SK-N-SH (cell line): ENCODE results near the gene RNF4. TPM values are rescaled to one million over a fixed set of nuclear protein-coding genes. Genes with fewer than 3 reads are reported as not detected.

Source experiments
- CTCF ChIA-PET: fragments of 300-600, 350-600 bp; formaldehyde crosslinking; extraction: SDS; loops from one replicate; lab custom pipeline; 2021; lab: Yijun Ruan, JAX
- POLR2A ChIA-PET: fragments of 350-600 bp; sonication (Branson Sonifier 250); formaldehyde crosslinking; extraction: SDS; loops from one replicate; lab custom pipeline; 2020; ENCODE audit warnings: antibody characterized with exemption, inconsistent platforms; lab: Yijun Ruan, JAX
- DNase-seq: peaks from one replicate; pipeline ENCODE4 v3.0.0; 2012
- H2AFZ ChIP-seq: fragments of 200-600 bp; sonication (generic); 2 replicates; pipeline ENCODE4 v1.8.1; 2016; ENCODE audit warnings: antibody characterized with exemption, mild to moderate bottlenecking, low read depth
- H3F3A ChIP-seq: fragments of 200-600 bp; sonication (generic); replicated peaks from 2 replicates; pipeline ENCODE3; 2016; ENCODE audit warnings: antibody characterized with exemption, mild to moderate bottlenecking; ENCODE audit not compliant: insufficient read depth
- H3K27ac ChIP-seq, 2 experiments: fragments of 200-500 bp in 1 of 2; fragments of 200-600 bp in 1 of 2; sonication (Bioruptor generic) in 1 of 2; sonication (generic), shearing (Covaris generic) in 1 of 2; 2 replicates each; pipeline versions ENCODE4 v1.5.1 to v1.6.1; 2014 to 2016; ENCODE audit warnings: low read depth in 2 of 2, inconsistent platforms in 1 of 2, low read length in 1 of 2, mild to moderate bottlenecking in 1 of 2, mixed read lengths in 1 of 2
- H3K27me3 ChIP-seq: fragments of 200-600 bp; sonication (generic), shearing (Covaris generic); 2 replicates; pipeline ENCODE4 v1.6.1; 2016; ENCODE audit warnings: mixed run types; ENCODE audit not compliant: insufficient read depth
- H3K36me3 ChIP-seq, 2 experiments: fragments of 200-500 bp in 1 of 2; fragments of 200-600 bp in 1 of 2; sonication (Bioruptor generic) in 1 of 2; sonication (generic) in 1 of 2; replicated peaks in 1 of 2; 2 replicates each; pipeline versions ENCODE3 to v1.5.1; 2014 to 2016; ENCODE audit warnings: low read length in 1 of 2, mild to moderate bottlenecking in 1 of 2; ENCODE audit not compliant: insufficient read depth in 2 of 2, control insufficient read depth in 1 of 2
- H3K4me1 ChIP-seq, 2 experiments: fragments of 200-500 bp in 1 of 2; fragments of 200-600 bp in 1 of 2; sonication (Bioruptor generic) in 1 of 2; sonication (generic), shearing (Covaris generic) in 1 of 2; 2 replicates each; pipeline versions ENCODE4 v1.5.1 to v1.6.1; 2014 to 2016; ENCODE audit warnings: low read depth in 1 of 2, low read length in 1 of 2, mixed run types in 1 of 2; ENCODE audit not compliant: insufficient read depth in 2 of 2, control insufficient read depth in 1 of 2
- H3K4me2 ChIP-seq: fragments of 200-600 bp; sonication (generic), shearing (Covaris generic); 2 replicates; pipeline ENCODE4 v1.6.1; 2017; ENCODE audit warnings: mixed run types
- H3K4me3 ChIP-seq, 2 experiments: fragments of 200-500 bp in 1 of 2; fragments of 200-600 bp in 1 of 2; sonication (Bioruptor generic) in 1 of 2; sonication (generic), shearing (Covaris generic) in 1 of 2; 2 replicates each; pipeline versions ENCODE4 v1.5.1 to v1.8.1; 2014 to 2016; ENCODE audit warnings: low read depth in 2 of 2, inconsistent platforms in 1 of 2, low read length in 1 of 2, mild to moderate bottlenecking in 1 of 2, mixed read lengths in 1 of 2, moderate library complexity in 1 of 2
- H3K79me2 ChIP-seq: fragments of 200-600 bp; sonication (generic); 2 replicates; pipeline ENCODE4 v1.8.1; 2017; ENCODE audit warnings: mild to moderate bottlenecking; ENCODE audit not compliant: insufficient read depth
- H3K9ac ChIP-seq: fragments of 200-600 bp; sonication (generic); 2 replicates; pipeline ENCODE4 v1.6.1; 2017; ENCODE audit warnings: mixed run types
- H3K9me2 ChIP-seq: fragments of 200-600 bp; sonication (generic); 2 replicates; pipeline ENCODE4 v1.6.1; 2017; ENCODE audit warnings: mixed run types
- H3K9me3 ChIP-seq: fragments of 200-600 bp; sonication (generic); 2 replicates; pipeline ENCODE4 v1.6.1; 2017; ENCODE audit warnings: mixed run types, mild to moderate bottlenecking, moderate library complexity
- H4K20me1 ChIP-seq: fragments of 200-600 bp; sonication (generic); 2 replicates; pipeline ENCODE4 v1.6.1; 2017; ENCODE audit warnings: mild to moderate bottlenecking, mixed run types; ENCODE audit not compliant: insufficient read depth
- CTCF ChIP-seq: fragments of 200-600 bp; sonication (generic); IDR thresholded peaks from 2 replicates; pipeline ENCODE4 v1.6.1; 2017; ENCODE audit warnings: antibody characterized with exemption, mild to moderate bottlenecking, moderate library complexity
- ELF1 ChIP-seq: IDR thresholded peaks from 2 replicates; pipeline ENCODE4 v1.4.0; 2012
- EP300 ChIP-seq, 2 experiments: IDR thresholded peaks; 2 replicates each; pipeline versions ENCODE4 v1.4.0 to v1.6.1; 2012; ENCODE audit warnings: borderline replicate concordance in 1 of 2, low read depth in 1 of 2, low read length in 1 of 2
- EZH2phosphoT487 ChIP-seq: fragments of 200-600 bp; sonication (generic); IDR thresholded peaks from 2 replicates; pipeline ENCODE4 v1.6.1; 2017; ENCODE audit warnings: low read depth, mixed run types, mild to moderate bottlenecking, antibody characterized with exemption, moderate library complexity, borderline replicate concordance
- FOSL2 ChIP-seq: IDR thresholded peaks from 2 replicates; pipeline ENCODE4 v1.4.0; 2012; ENCODE audit warnings: low read depth, mild to moderate bottlenecking, moderate library complexity, borderline replicate concordance
- FOXJ3 ChIP-seq: sonication (generic); formaldehyde crosslinking; IDR thresholded peaks from 2 replicates; pipeline ENCODE4 v1.5.1; 2020; ENCODE audit warnings: mild to moderate bottlenecking, missing genetic modification reagents
- FOXM1 ChIP-seq: IDR thresholded peaks from 2 replicates; pipeline ENCODE4 v1.4.0; 2012; ENCODE audit warnings: low read depth, mild to moderate bottlenecking
- GABPA ChIP-seq: IDR thresholded peaks from 2 replicates; pipeline ENCODE4 v1.4.0; 2012; ENCODE audit warnings: low read depth, mild to moderate bottlenecking
- IRF3 ChIP-seq: fragments of 150-350 bp; IDR thresholded peaks from 2 replicates; pipeline ENCODE4 v1.6.1; 2016; ENCODE audit warnings: mild to moderate bottlenecking, low read depth, low read length
- JUND ChIP-seq: IDR thresholded peaks from 2 replicates; pipeline ENCODE4 v1.4.0; 2012
- POLR2AphosphoS5 ChIP-seq: IDR thresholded peaks from 2 replicates; pipeline ENCODE4 v1.6.1; 2012; ENCODE audit warnings: low read depth, low read length
- RXRA ChIP-seq: IDR thresholded peaks from 2 replicates; pipeline ENCODE4 v1.4.0; 2012; ENCODE audit warnings: low read depth, mild to moderate bottlenecking, borderline replicate concordance
- SIN3A ChIP-seq: IDR thresholded peaks from 2 replicates; pipeline ENCODE4 v1.6.1; 2012; ENCODE audit warnings: low read depth, mild to moderate bottlenecking, low read length, moderate library complexity, borderline replicate concordance
- TAF1 ChIP-seq: IDR thresholded peaks from 2 replicates; pipeline ENCODE4 v1.6.1; 2012; ENCODE audit warnings: low read depth, mild to moderate bottlenecking, low read length, moderate library complexity, borderline replicate concordance
- TCF12 ChIP-seq: IDR thresholded peaks from 2 replicates; pipeline ENCODE4 v1.4.0; 2012
- TEAD4 ChIP-seq: IDR thresholded peaks from 2 replicates; pipeline ENCODE4 v1.4.0; 2012; ENCODE audit warnings: mild to moderate bottlenecking, borderline replicate concordance; ENCODE audit not compliant: insufficient read depth
- USF2 ChIP-seq: fragments of 150-350 bp; IDR thresholded peaks from 2 replicates; pipeline ENCODE4 v1.6.1; 2017; ENCODE audit warnings: antibody characterized with exemption, low read length, low read depth, borderline replicate concordance
- YY1 ChIP-seq: IDR thresholded peaks from 2 replicates; pipeline ENCODE4 v1.4.0; 2012; ENCODE audit warnings: low read depth, mild to moderate bottlenecking
- WGBS: methylation state at CpG from one replicate; pipeline ENCODE4 v1.1.6; 2017; ENCODE audit warnings: low lambda C conversion rate; 5-methylcytosine and 5-hydroxymethylcytosine counted together
- polyA plus RNA-seq, 3 experiments: library from polyadenylated mRNA; depleted of rRNA; stranded (reverse); fragments of >200 nt; gene quantifications; 2 replicates each; pipeline ENCODE4 v1.2.3, GENCODE V29; 2012

The RNF4 gene
- polyA plus RNA-seq, 1 of the 3 experiments (the other 2 are of a cell fraction), result 60.7 TPM

- no peaks in the 10 kb centered on the region for H3K27me3 ChIP-seq
- H3K36me3 ChIP-seq, result peaks cover 34 to 53% of the 10 kb centered on the region in 2 experiments
- no peaks in the 10 kb centered on the region for H3F3A ChIP-seq
- POLR2A ChIA-PET, result interaction anchor here (1.0 kb wide), 1 partner anchor 39 kb away, joined by 3 read pairs; the partner anchor contains the start of gene RNF4
- no peak overlapping the region for H2AFZ ChIP-seq
- H3K9me3 ChIP-seq, result no peaks in the 10 kb centered on the region
- H3K9ac ChIP-seq, result no peak overlapping the region
- WGBS, result 90% methylated on average over 7 of the region's 7 CpGs
- peaks cover 44% of the 10 kb centered on the region for H4K20me1 ChIP-seq
- H3K4me3 ChIP-seq, result no peak overlapping the region
- no peaks in the 10 kb centered on the region for H3K4me1 ChIP-seq
- no peak overlapping the region for H3K27ac ChIP-seq
- H3K4me2 ChIP-seq, result no peak overlapping the region
- peaks cover 72% of the 10 kb centered on the region; the same call in 1 of the 2 replicates for H3K79me2 ChIP-seq
- no peaks in the 10 kb centered on the region for H3K9me2 ChIP-seq
- TF ChIP-seq POLR2AphosphoS5, result no peak
- no peak for TF ChIP-seq CTCF
- TF ChIP-seq FOXJ3 (CRISPR knock-in tag), result no peak
- TF ChIP-seq SIN3A, result no peak
- no peak for TF ChIP-seq FOSL2
- TF ChIP-seq USF2, result no peak
- no peak for TF ChIP-seq EP300 (IDR thresholded peaks at IDR 0.05; ENCODE audit: borderline replicate concordance in 1 of 2, low read depth in 1 of 2, low read length in 1 of 2)
- TF ChIP-seq IRF3, result no peak
- no peak for TF ChIP-seq EZH2phosphoT487
- no peak for TF ChIP-seq TEAD4
- TF ChIP-seq ELF1, result no peak
- no peak for TF ChIP-seq GABPA
- no peak for TF ChIP-seq RXRA
- TF ChIP-seq TAF1, result no peak
- TF ChIP-seq TCF12, result no peak
- TF ChIP-seq FOXM1, result no peak
- no peak for TF ChIP-seq JUND
- TF ChIP-seq YY1, result no peak
- TF ChIP-seq, all 33 proteins: peak for 0
- CTCF ChIA-PET, result interaction anchor here (0.9 to 1.2 kb wide), 3 partner anchors 24 to 65 kb away, joined by 3 to 6 read pairs (median 3); partner anchors contain the start of gene RNF4
- DNase-seq, result no peak
Measured at GRCh38 chr4:2507855-2508254, 38.9 kb downstream of the RNF4 start.
